GM10847 (cell line): ENCODE results near the gene SCG5.

ENCODE experiments used
- POLR2A ChIP-seq: IDR thresholded peaks from 2 replicates; pipeline ENCODE4 v1.6.1; 2011; ENCODE audit not compliant: insufficient read length; ENCODE audit errors: extremely low read depth

Gene SCG5

GRCh38 chr15:32682977-32683630, 41.6 kb downstream of the SCG5 start:
- TF ChIP-seq POLR2A: no peak

- no peak for TF ChIP-seq POLR2A
Observed at GRCh38 chr15:32683906-32684584, 42.5 kb downstream of the SCG5 start.

GRCh38 chr15:32685576-32685975, 44.1 kb downstream of the SCG5 start:
- TF ChIP-seq POLR2A: no peak

GRCh38 chr15:32687556-32687955, 46.0 kb downstream of the SCG5 start:
- no peak for TF ChIP-seq POLR2A

GRCh38 chr15:32688151-32688639, 46.7 kb downstream of the SCG5 start:
- TF ChIP-seq POLR2A: no peak

- TF ChIP-seq POLR2A: no peak
Observed at GRCh38 chr15:32690941-32691688, 49.6 kb downstream of the SCG5 start.

- no peak for TF ChIP-seq POLR2A
Observed at GRCh38 chr15:32691689-32692038, 50.2 kb downstream of the SCG5 start.

GRCh38 chr15:32692286-32692685, 50.8 kb downstream of the SCG5 start:
- no peak for TF ChIP-seq POLR2A

GRCh38 chr15:32694222-32694983, 52.9 kb downstream of the SCG5 start:
- TF ChIP-seq POLR2A: no peak

GRCh38 chr15:32698773-32699390, 57.4 kb downstream of the SCG5 start:
- TF ChIP-seq POLR2A: no peak

- no peak for TF ChIP-seq POLR2A
Observed at GRCh38 chr15:32700501-32701150, 59.1 kb downstream of the SCG5 start.

GRCh38 chr15:32701863-32702262, 60.4 kb downstream of the SCG5 start:
- no peak for TF ChIP-seq POLR2A

GRCh38 chr15:32704395-32704981, 63.0 kb downstream of the SCG5 start:
- no peak for TF ChIP-seq POLR2A

- TF ChIP-seq POLR2A: no peak
Observed at GRCh38 chr15:32705446-32705845, 63.9 kb downstream of the SCG5 start.

- no peak for TF ChIP-seq POLR2A
Observed at GRCh38 chr15:32706704-32707103, 65.2 kb downstream of the SCG5 start.

GRCh38 chr15:32707436-32707835, 65.9 kb downstream of the SCG5 start:
- no peak for TF ChIP-seq POLR2A
